ENCODE data around the gene DGKG.

DNA sequence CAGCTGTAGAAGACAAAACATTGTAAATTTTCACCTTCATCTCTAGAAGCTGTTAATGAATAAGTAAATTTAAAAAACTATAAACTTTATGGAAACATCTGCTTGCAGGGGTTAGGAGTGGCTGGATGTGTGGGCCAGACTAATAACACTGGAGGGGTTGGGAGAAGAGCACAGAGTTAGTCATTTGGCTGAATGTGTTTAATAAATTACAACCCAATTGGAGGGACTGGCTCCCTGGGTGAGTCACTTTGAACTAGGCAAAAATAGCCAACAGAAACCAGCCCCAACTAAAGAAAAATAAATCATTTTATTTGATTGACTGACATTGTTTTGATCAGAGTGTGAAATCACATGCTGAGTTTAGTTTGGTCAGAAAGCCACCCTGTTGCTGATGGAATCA is 21.8 kb downstream of the DGKG start:
- TF ChIP-seq, protein P1, sequence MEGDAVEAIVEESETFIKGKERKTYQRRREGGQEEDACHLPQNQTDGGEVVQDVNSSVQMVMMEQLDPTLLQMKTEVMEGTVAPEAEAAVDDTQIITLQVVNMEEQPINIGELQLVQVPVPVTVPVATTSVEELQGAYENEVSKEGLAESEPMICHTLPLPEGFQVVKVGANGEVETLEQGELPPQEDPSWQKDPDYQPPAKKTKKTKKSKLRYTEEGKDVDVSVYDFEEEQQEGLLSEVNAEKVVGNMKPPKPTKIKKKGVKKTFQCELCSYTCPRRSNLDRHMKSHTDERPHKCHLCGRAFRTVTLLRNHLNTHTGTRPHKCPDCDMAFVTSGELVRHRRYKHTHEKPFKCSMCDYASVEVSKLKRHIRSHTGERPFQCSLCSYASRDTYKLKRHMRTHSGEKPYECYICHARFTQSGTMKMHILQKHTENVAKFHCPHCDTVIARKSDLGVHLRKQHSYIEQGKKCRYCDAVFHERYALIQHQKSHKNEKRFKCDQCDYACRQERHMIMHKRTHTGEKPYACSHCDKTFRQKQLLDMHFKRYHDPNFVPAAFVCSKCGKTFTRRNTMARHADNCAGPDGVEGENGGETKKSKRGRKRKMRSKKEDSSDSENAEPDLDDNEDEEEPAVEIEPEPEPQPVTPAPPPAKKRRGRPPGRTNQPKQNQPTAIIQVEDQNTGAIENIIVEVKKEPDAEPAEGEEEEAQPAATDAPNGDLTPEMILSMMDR (IDR thresholded peaks at IDR 0.05) = no peak
- no peak for TF ChIP-seq EZH2 (IDR thresholded peaks at IDR 0.05; ENCODE audit: borderline replicate concordance, insufficient read depth, low read depth, low read length, poor library complexity, severe bottlenecking)

All from B cell (primary cell).